ENCODE measurements around the gene CNPY4.
A peak's percentile ranks its signal among the peaks of the same experiment; 100 is the strongest.

Gene CNPY4

DNA sequence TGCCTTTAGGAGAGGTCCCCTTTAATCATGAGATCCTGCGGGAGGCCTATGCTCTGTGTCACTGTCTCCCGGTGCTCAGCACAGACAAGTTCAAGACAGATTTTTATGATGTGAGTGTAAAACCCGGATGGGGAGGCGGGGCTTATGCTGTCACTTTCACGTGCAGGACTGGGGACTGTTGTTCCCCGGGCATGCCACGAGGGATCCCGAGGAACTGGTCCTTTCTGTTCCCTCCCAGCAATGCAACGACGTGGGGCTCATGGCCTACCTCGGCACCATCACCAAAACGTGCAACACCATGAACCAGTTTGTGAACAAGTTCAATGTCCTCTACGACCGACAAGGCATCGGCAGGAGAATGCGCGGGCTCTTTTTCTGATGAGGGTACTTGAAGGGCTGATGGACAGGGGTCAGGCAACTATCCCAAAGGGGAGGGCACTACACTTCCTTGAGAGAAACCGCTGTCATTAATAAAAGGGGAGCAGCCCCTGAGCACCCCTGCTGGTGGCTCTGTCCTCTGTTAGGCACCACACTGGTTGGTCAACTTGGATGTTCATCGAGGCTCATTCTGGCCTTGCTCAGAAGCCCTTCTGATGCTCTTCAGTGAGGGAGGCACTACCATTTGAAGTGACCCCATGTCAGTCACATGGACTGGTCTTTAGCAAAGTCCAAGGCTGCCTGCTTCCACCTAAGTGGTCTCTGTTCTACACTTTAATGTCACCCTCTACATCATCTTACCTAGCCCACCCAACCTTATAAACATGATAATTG lies 27.8 kb upstream of the CNPY4 start:
- no peak for DNase-seq (ENCODE audit: low spot score)

DNA sequence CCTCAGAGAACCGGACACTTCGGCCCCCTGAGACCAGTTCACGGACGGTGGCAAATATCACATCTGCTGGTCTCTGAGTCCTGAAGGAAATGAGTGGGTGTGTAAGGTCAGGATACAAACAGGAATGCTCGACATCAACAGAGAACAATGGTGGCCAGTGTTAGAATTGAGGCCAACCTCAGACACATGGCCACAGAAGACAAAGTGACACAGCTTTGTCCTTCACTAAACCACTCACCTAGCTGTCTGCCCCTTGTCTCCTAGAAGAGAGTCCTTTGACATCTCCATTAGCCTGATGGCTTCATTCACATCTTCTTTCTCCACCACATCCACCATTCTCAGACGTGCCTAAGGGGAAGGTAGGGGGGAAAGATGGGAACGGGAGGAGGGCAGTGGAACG lies 26.4 kb upstream of the CNPY4 start:
- no peak for DNase-seq (ENCODE audit: low spot score)

DNA sequence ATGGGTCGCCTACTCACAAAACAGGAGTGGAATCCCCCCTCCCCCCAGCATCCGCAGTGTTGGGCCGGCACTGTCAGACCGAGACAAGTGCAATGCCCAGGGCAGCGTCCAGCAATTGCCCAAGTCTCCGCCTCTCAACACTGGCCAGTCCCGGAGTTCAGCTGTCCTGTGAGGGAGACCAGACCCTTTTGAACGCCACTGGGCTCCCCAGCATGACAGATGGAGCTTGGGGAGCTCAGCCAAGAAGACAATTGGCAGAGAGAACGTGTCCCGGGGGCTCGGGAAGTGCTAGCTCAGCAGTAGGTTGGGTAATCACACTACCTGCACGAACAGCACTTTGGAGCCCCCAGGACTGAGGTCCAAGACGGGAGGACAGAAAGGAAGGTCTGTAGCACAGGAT lies 25.9 kb upstream of the CNPY4 start:
- no peak for DNase-seq (ENCODE audit: low spot score)

DNA sequence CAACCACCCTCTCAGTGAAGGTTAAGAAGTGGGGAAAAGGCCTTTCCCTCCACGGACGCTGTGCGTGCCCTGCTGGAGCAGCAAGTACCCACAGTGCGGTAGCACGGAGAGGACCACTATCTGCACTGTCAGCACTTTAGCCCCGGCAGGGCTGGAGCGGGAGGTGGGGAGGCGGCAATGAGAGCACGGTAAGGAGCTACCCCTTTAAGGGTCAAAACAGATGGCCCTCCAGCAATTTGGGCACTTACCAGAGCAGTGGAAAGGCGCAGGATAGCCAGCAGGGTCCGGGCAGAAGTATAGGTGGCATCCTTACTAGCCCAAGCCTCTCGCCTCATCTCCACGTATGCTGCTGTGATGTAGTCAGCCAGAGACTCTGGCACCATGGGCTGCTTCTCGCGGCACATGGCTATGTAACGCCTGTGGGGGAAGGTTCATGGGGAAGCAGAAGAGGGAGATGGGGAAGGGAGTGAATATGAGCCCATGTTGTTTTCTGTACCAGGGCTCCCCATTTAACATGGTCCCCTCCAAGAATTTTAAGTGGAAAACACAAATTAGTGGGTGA lies 25.4 kb upstream of the CNPY4 start:
- DNase-seq (ENCODE audit: low spot score), result no peak

DNA sequence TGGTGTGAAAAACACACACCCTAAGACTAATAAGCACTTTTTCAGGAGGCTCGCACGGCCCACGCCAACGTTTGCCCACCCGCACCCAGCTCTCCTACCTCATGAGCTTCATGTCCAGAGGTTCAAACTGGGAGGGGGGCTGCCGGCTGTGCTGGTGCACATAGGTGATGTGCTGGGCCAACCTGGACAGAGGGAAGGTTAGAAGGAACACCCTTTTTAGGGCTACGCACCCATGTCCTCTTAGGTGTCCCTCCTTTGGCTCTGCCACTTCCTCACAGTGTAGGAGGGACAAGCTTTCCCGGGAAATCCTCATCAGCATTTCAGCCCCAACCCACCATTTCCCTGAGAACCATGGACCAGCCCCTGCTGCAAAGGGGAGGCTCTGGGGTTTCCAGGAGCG lies 24.1 kb upstream of the CNPY4 start:
- DNase-seq (ENCODE audit: low spot score), result no peak

DNA sequence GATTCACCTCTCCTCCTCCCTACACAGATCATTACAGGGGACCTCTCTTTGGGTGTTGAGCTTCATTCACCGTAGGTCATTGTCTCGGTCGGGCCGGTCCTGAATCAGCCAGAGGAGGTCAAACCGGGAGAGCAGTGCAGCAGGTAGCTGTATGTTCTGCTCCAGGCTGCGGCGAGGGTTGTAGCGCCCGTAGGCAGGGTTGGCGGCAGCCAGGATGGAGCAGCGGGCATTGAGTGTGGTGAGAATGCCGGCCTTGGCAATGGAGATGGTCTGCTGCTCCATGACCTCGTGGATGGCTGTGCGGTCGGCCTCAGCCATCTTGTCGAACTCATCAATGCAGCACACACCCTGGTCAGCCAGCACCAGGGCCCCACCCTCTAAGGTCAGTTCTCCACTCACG lies 23.7 kb upstream of the CNPY4 start:
- no peak for DNase-seq (ENCODE audit: low spot score)

DNA sequence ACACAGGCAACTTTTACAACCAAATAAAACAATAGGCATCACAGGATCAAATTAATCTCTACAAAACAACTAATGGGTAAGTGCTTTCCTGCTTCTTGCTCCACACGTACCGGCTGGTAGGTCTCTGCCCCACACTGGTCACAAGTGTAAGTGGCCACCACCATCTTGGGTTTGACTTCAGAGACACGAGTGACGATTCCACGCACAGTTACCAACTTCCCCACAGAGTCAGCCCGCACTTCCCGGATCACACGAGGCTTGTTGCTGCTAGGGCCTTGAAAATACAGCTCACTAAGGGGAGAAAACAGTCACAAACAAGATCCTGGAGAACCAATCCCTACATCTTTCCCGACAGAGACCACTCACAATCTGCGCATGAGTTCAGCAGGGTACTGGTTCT lies 20.5 kb upstream of the CNPY4 start:
- no peak for DNase-seq (ENCODE audit: low spot score)

DNA sequence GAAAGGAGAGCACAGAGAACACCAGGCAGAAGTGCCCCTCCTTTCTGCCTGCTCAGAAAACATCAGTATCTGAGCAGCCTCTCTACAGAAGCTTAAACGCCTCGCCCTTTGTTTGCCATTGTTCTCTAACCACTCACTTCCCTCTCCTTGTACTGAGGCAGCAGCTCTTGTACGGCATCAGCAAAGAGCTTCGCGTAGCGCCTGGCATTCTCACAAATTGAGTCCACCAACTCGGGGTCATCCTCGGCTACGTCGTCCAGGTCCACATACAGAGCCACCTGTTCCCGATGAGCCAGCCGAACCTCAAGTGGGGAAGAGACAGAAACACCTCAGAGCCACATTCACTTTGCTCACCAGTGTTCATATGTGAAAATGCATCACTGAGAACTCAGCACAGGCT lies 20.0 kb upstream of the CNPY4 start:
- no peak for DNase-seq (ENCODE audit: low spot score)

DNA sequence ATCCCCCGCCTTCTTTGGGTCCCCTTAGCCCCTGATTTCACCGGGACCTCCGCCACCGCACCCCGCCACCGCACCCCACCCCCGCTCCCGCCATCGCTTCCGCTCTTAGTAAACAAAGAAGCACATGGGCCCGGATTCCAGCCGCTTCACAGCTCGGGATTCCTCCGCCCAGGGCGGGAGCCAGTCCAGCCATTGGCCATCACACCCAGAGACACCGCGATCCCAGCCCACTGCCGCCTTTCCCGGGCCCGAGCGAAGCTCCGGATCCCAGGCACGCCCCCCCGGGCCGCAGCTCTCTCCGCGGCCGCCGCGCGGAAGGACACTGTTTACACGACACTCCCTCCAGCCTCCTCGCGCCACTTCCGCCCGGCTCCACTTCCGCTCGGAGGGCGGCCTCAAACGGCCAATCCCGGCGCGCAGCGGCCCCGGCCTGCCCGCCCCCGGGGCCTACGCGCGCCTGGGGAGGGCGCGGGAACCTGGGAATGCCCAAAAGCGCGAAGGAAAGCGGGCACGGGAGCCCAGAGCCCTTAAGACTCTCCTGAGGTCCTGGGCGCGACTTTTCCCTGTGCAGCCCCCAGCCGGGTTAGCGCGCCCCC lies 18.9 kb upstream of the CNPY4 start:
- peak; percentile 94 for DNase-seq (ENCODE audit: low spot score)

DNA sequence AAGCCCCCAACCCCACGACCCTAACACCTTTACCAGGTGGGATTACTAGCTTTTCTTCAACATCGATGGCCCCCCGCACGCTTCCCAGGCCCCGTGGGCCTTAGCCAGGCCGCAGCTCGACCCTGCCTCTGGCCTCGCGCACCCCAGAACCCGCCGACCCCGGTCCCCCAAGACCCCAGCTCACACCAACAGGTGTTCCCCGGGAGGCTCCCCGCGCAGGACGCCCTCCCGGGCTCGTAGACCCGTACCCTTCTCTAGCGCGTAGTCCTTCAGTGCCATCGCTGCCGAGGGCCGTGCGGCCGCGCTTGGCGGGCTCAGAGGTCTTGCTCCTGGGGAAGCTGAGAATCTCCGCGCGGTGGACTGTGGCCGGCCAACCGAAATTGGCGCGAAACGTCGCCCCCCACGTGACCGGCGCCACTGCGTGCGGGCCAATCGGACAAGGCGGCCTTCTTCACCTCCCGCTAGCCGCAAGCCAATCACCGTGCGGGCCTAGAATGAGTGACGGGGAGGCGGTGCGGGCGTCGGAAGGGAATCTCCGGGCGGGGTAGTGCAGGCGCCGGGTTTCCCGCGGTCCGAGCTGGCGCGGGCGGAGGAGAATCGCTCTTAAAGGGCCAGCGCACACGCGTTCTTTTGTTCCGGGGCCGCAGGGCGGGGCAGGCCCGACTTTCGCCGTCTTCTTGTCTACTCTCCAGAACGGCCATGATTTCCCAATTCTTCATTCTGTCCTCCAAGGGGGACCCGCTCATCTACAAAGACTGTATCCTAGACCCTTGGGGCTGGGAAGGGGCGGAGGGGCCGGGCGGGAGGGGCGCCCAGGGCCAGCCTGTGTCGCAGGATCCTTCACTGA lies 18.2 kb upstream of the CNPY4 start, which contains the start of the genes AP4M1 and MCM7:
Gene AP4M1, plus strand, starts transcription at position 628 of the 847 bp plus-strand sequence. Its CDS starts 72 bp downstream, at position 700.
Gene MCM7, minus strand, starts transcription at position 382 of the 847 bp plus-strand sequence. Its CDS starts 103 bp downstream, at position 279.
- DNase-seq (ENCODE audit: low spot score), result peak; percentile 99

DNA sequence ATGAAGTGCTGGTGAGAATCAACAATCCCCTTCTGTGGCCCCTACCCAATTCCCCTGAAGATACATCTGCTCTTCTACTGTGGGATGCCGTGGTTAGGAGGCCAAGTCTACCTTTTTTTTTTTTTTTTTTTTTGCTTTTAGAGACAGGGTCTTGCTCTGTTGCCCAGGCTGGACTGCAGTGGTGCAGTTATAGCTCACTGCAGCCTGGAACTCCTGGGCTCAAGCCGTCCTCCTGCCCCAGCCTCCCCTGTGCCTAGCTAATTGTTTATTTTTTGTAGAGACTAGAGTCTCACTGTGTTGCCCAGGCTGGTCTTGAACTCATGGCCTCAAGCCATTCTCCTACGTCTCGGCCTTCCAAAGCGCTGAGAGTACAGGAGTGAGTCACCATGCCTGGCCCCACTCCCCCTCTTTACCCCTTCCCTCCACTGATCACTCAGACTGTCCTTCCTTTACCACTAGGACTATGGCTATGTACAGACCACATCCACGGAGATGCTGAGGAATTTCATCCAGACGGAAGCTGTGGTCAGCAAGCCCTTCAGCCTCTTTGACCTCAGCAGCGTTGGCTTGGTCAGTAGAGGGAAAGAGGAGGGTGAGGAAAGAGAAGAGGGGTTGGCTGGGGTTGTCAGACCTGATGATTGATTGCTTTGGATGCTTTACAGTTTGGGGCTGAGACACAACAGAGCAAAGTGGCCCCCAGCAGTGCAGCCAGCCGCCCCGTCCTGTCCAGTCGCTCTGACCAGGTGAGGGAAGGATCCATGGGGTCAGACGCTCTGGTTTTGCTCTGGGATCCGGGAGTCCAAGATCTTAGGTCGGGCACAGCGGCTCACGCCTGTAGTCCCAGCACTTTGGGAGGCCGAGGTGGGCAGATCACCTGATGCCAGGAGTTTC lies 16.2 kb upstream of the CNPY4 start:
- DNase-seq (ENCODE audit: low spot score), result no peak

DNA sequence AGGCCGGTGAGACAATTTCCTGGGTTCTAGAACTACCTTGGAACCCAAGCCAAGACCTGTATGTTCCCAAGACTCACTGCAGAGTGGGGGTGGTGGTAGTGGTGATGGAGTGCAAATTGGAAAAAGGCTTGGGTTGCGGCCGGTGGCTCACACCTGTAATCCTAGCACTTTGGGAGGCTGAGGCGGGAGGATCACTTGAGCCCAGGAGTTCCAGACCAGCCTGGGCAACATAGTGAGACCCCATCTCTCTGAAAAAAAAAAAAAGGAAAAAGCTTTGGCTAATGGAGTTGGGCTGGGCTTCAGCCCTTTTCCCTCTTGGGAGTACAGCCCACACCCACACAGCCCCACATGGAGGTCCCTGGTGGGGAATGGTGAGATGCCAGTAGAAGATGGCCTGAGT lies 13.9 kb upstream of the CNPY4 start:
- no peak for DNase-seq (ENCODE audit: low spot score)

DNA sequence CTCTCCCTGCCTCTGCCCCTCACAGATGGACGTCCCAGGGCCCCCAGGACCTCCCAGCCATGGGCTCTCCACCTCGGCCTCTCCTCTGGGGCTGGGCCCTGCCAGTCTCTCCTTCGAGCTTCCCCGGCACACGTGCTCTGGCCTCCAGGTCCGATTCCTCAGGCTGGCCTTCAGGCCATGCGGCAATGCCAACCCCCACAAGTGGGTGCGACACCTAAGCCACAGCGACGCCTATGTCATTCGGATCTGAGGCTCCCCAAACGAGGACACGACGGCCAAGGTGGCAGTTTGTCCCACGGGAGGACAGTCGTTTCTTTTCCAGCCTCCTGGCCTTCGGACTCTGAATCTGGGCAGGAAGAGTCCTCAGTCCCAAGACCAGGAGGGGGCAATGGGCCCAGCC lies 12.8 kb upstream of the CNPY4 start:
- no peak for DNase-seq (ENCODE audit: low spot score)

DNA sequence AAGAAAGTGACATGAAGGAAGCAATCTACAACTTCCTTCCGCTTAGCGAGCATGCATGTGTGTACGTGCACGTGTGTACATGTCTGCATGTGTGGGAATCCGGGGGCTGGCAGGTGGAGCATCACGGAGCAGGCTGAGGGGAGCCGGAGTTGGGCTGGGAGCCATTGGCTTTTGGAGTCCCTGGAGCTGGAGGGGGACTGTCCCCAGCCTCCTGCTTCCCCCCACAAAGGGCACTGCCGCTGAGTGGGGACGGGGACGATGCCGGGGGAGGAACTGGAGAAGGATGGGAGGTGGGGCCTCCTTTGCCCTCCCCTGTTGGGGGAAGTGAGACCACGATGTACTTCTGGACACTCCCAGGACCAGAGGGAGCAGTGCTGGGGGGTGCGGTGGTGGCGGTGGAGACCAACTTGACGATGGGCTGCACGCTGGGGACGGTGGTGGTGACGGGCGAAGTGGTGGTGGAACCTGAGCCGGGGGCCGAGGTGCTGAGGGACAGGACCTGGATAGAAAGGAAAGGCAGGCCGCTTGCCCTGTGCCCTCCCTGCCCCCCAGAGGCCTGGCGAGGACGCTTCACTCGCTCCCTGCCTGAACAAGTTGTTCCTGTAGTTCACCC lies 12.2 kb upstream of the CNPY4 start:
- no peak for DNase-seq (ENCODE audit: low spot score)

DNA sequence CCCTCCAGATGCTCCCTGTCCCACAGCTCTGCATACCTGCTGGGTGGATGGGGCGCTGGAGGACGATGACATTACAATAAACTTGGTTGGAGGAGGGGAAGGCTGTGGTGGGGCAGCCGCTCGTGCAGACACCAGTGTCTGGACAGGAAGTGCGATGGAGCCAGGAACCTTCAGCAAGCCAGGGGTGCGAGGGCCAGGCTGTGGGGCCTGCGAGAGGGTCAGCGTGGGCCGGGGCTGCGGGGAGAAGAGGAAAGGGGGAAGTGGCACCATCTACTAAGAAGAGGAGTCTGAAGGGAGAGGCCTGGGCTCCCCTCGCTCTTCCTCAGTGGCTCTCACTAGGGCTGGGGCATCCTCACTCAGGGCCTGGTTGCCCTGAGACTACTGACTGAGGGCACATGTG lies 11.5 kb upstream of the CNPY4 start:
- DNase-seq (ENCODE audit: low spot score), result no peak

DNA sequence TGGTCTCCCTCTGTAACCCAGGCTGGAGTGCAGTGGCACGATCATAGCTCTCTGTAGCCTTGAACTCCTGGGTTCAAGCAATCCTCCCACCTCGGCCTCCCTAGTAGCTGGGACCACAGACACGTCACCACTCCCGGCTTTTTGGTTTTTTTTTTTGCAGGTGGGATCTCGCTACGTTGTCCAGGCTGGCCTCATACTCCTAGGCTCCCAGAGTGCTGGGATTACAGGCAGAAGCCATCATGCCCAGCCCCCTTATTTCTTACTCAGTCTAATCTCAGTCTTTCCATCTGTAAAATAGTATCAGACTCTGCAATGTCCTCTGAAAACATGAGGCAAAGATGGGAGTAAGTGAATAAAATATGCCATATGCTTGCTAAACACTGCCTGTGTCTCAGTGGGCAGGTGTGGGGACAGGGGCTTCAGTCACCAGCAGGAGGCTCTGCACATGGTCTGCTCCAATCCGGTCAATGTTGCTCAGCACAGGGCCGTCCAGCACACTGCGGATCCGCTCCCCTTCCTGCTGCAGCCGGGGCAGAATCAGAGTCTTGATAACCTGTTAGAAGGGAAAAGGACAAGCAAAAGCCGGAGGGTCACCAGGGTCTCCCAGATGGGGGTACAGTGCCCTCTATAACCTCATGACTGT lies 9.8 kb upstream of the CNPY4 start:
- DNase-seq (ENCODE audit: low spot score), result no peak

DNA sequence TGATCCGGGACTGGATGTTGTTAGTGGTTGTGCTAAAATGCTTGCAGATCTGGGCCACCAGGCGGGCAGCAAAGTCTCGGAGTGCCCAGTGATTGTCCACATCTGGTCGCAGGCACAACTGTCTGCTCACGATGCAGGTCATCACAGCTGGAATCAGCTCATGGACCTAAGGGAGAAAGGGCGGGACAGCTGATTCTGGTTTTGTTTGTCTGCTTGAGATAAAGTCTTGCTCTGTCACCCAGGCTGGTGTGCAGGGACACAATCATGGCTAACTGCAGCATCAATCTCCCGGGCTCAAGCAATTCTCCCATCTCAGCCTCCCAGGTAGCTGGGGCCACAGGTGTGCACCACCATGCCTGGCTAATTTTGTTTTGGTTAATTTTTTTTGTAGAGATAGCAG lies 8.3 kb upstream of the CNPY4 start:
- no peak for DNase-seq (ENCODE audit: low spot score)

DNA sequence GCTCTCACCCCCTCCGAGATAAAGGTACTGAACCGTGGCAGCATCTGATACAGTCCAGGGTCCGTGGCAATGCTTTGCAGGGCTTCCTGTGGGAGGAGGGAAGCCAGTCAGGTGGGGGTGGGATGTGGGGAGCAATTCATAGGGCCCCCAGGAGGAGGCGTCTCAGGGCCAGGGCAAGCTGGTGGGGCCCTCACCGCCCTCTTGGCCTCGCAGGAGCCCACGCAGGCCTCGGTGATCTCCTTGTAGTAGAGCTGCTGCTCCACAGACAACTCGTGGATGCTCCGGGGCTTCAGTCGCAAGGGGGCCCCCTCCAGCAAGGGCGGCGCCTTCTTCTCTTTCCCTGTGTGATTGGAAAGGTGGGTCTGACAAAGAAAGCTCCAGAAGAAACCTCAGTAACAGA lies 7.5 kb upstream of the CNPY4 start:
- DNase-seq (ENCODE audit: low spot score), result no peak

DNA sequence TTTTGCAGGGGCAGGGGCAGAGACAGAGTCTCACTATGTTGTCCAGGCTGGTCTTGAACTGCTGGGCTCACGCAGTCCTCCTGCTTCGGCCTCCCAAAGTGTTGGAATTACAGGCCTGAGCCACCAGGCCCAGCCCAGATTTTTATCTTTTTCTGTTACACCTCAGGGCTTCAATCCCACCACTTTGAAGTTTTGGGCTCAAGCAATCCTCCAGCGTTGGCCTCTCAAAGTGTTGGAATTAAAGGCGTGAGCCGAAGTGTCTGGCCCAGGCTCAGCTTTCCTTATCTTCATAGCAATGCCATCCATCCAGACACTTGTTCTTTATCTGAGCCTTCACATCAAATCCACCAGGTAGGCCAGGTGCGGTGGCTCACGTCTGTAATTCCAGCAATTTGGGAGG lies 4.4 kb upstream of the CNPY4 start:
- no peak for DNase-seq (ENCODE audit: low spot score)

DNA sequence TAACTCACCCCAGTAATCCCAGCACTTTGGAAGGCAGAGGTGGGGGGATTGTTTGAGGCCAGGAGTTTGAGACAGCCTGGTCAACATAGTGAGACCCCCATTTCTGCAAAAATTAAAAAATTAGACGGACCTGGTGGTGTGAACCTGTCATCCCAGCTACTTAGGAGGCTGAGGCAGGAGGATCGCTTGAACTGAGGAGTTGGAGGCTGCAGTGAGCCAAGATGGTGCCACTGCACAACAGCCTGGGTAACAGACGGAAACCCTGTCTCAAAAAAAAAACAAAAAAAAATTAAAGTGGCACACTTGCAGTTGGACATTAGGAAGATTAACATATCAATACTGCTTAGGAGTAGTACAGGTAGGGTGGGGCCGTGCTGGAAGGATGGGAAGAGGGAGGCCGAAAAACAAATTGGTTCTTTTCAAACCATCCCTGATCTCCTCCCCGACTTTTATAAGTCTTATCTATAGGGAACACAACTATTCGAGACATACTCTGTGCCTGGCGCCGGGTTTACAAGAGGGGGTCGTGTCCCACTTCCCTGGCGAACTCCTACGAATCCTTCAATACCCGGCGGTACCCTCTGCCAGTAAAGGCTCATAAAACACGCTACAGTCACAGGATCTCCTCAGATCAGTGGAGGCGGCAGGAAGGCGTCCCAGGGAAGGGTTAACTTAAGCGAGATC lies 904 bp upstream of the CNPY4 start:
- no peak for DNase-seq (ENCODE audit: low spot score)
